HTR-8/SVneo (cell line): ENCODE data around the gene SCFD2.
"Not testable (repeated sequence)": the region's sequence is repeated elsewhere in the genome, so short reads cannot be mapped to it uniquely, and the experiment has no call there.

Experiments
- DNase-seq: peaks from one replicate; pipeline ENCODE4 v3.0.0; 2011; ENCODE audit warnings: low spot score, mixed read lengths; ENCODE audit not compliant: insufficient read length
- FAIRE-seq: peaks from 2 replicates; lab custom pipeline; 2011; peaks lifted over from hg19 to GRCh38; lab: Jason Lieb, UNC

Gene SCFD2

GRCh38 chr4:53064609-53065008 lies 301.3 kb downstream of the SCFD2 start:
- DNase-seq (no peak), FAIRE-seq (no peak)

GRCh38 chr4:53061091-53061850 lies 304.6 kb downstream of the SCFD2 start:
- DNase-seq (no peak), FAIRE-seq (no peak)

- FAIRE-seq = no peak
Observed at GRCh38 chr4:53060278-53060677, 305.6 kb downstream of the SCFD2 start.

GRCh38 chr4:53059871-53060270 lies 306.0 kb downstream of the SCFD2 start:
- FAIRE-seq (no peak), DNase-seq (no peak)

More at GRCh38 chr4:53060278-53060677, 305.6 kb downstream of the SCFD2 start:
- no peak for DNase-seq

GRCh38 chr4:53059256-53059655 lies 306.6 kb downstream of the SCFD2 start:
- FAIRE-seq = no peak
- no peak for DNase-seq

- no peak for FAIRE-seq
- no peak for DNase-seq
Observed at GRCh38 chr4:53057679-53058078, 308.2 kb downstream of the SCFD2 start.

- DNase-seq, FAIRE-seq: not testable (repeated sequence)
Observed at GRCh38 chr4:53057108-53057507, 308.8 kb downstream of the SCFD2 start.

- DNase-seq = no peak
- FAIRE-seq = no peak
Observed at GRCh38 chr4:53055716-53056403, 310.0 kb downstream of the SCFD2 start.

- DNase-seq (no peak), FAIRE-seq (no peak)
Observed at GRCh38 chr4:53055274-53055673, 310.6 kb downstream of the SCFD2 start.

- DNase-seq = no peak
- FAIRE-seq = no peak
Observed at GRCh38 chr4:53050361-53050774, 315.5 kb downstream of the SCFD2 start.

GRCh38 chr4:53049528-53049927 lies 316.3 kb downstream of the SCFD2 start:
- DNase-seq (no peak), FAIRE-seq (no peak)

- DNase-seq (no peak), FAIRE-seq (no peak)
Observed at GRCh38 chr4:53044651-53044960, 321.3 kb downstream of the SCFD2 start.

- FAIRE-seq (no peak), DNase-seq (no peak)
Observed at GRCh38 chr4:53043891-53044650, 321.8 kb downstream of the SCFD2 start.

- DNase-seq = no peak
- no peak for FAIRE-seq
Observed at GRCh38 chr4:53043055-53043454, 322.8 kb downstream of the SCFD2 start.

GRCh38 chr4:53040851-53041250 lies 325.0 kb downstream of the SCFD2 start:
- DNase-seq (no peak), FAIRE-seq (no peak)

GRCh38 chr4:53040459-53040815 lies 325.4 kb downstream of the SCFD2 start:
- FAIRE-seq (no peak), DNase-seq (no peak)

GRCh38 chr4:53039741-53040458 lies 326.0 kb downstream of the SCFD2 start:
- no peak for FAIRE-seq
- DNase-seq = no peak

GRCh38 chr4:53037892-53038291 lies 328.0 kb downstream of the SCFD2 start:
- FAIRE-seq = no peak

GRCh38 chr4:53032908-53033307 lies 333.0 kb downstream of the SCFD2 start:
- FAIRE-seq, DNase-seq: not testable (repeated sequence)

More at GRCh38 chr4:53037892-53038291, 328.0 kb downstream of the SCFD2 start:
- DNase-seq = no peak

GRCh38 chr4:53026233-53026632 lies 339.6 kb downstream of the SCFD2 start:
- no peak for DNase-seq
- no peak for FAIRE-seq
